Measurements from ENCODE around the gene RNU1-1. TPM values are rescaled to one million over a fixed set of nuclear protein-coding genes. Genes with fewer than 3 reads are reported as not detected.

RNU1-1 gene
- total and polyA plus RNA-seq, 2 of the 8 experiments (the other 6 are each of a cell fraction or from before 2014, with no cell fraction given) = 145 to 1,303 TPM

DNA sequence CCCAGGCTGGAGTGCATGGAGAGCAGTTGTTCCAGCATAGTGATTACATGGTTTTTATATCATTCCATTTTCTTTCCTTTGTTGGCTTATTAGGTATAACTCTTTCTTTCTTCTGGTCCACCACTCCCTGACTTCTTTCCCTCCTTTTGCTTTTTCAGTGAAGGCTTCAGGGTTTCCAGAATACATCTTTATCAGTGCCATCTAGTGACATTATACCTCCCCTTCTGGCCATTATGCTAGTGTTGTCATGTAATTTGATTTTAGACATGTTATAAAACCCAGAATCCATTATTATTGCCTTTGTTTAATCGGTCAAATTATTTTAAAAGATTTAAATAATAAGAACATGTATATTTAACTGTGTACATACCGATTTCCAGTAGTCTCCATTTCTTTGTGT, 10.6 kb downstream of the RNU1-1 start:
- no peak for FAIRE-seq
- POLR2A ChIA-PET (ENCODE audit: partially characterized antibody) = no interaction called here

More for the DNA sequence above, 10.6 kb downstream of the RNU1-1 start:
- H3K9me3 ChIP-seq (ENCODE audit: insufficient read depth in 2 of 2, low read depth in 1 of 2, low read length in 1 of 2) = peaks cover 4 to 6% of the 10 kb centered on the region in 2 experiments; a peak in 1 of 4 replicates
- no peak overlapping the region for H3K56ac ChIP-seq (replicated peaks; ENCODE audit: insufficient read length, low read depth, low read length)
- peaks cover 4% of the 10 kb centered on the region; the same call in 1 of the 2 replicates for H3K23me2 ChIP-seq (ENCODE audit: low read depth, low read length)
- H3K4me3 ChIP-seq (ENCODE audit: extremely low read depth in 1 of 4, insufficient read depth in 2 of 4, low read depth in 3 of 4, low read length in 4 of 4) = no peak overlapping the region
- no peak overlapping the region for H2BK120ac ChIP-seq (replicated peaks; ENCODE audit: low read depth, low read length)
- no peak overlapping the region for H2AK5ac ChIP-seq (ENCODE audit: low read depth, low read length)
- H4K5ac ChIP-seq (ENCODE audit: insufficient read length, low read depth, low read length) = no peak overlapping the region
- H2AFZ ChIP-seq (ENCODE audit: low read length) = no peak overlapping the region
- no peak overlapping the region for H3K4me2 ChIP-seq (ENCODE audit: insufficient read depth in 1 of 2, low read depth in 2 of 2, low read length in 2 of 2)
- H3K4ac ChIP-seq (replicated peaks; ENCODE audit: insufficient read length, low read depth, low read length) = no peak overlapping the region
- H2BK5ac ChIP-seq (ENCODE audit: low read depth, low read length) = no peak overlapping the region
- no peak overlapping the region for H3K9ac ChIP-seq (replicated peaks in 1 of 4; ENCODE audit: extremely low read depth in 1 of 4, low read depth in 3 of 4, low read length in 3 of 4)
- no peak overlapping the region for H3K27ac ChIP-seq (ENCODE audit: low read depth, low read length)
- TF ChIP-seq HDAC2 (IDR thresholded peaks at IDR 0.05; ENCODE audit: borderline replicate concordance in 1 of 2, low read depth in 2 of 2, low read length in 2 of 2) (no peak), EGR1 (IDR thresholded peaks at IDR 0.05; ENCODE audit: borderline replicate concordance, low read depth, low read length) (no peak), JUND (IDR thresholded peaks at IDR 0.05; ENCODE audit: low read length) (no peak), SIN3A (conservative IDR thresholded peaks at IDR 0.05 in 1 of 2, IDR thresholded peaks at IDR 0.05 in 1 of 2; ENCODE audit: low read depth in 1 of 2, low read length in 2 of 2) (no peak), EP300 (IDR thresholded peaks at IDR 0.05; ENCODE audit: borderline replicate concordance in 1 of 2, low read depth in 2 of 2, low read length in 2 of 2) (no peak), TAF7 (optimal IDR thresholded peaks at IDR 0.05; ENCODE audit: borderline replicate concordance, low read depth, low read length) (no peak)
- no peak overlapping the region for H3K14ac ChIP-seq (ENCODE audit: insufficient read length)
- H3K18ac ChIP-seq (ENCODE audit: extremely low read depth, low read length) = no peak overlapping the region
- H2BK20ac ChIP-seq (ENCODE audit: low read length) = no peak overlapping the region
- no peaks in the 10 kb centered on the region for H3K27me3 ChIP-seq (replicated peaks in 1 of 4; ENCODE audit: control insufficient read depth in 3 of 4, extremely low read depth in 1 of 4, insufficient read depth in 3 of 4, low read length in 3 of 4)
- no peak overlapping the region for H2BK15ac ChIP-seq (ENCODE audit: low read length)
- no peaks in the 10 kb centered on the region for H4K20me1 ChIP-seq (replicated peaks in 1 of 2; ENCODE audit: control insufficient read depth in 1 of 2, insufficient read depth in 2 of 2, low read length in 2 of 2)
- H4K8ac ChIP-seq (ENCODE audit: extremely low read depth, insufficient read depth, low read length) = no peak overlapping the region
- CTCF ChIA-PET (ENCODE audit: partially characterized antibody) = no interaction called here
- 74% methylated on average over 2 of the region's 2 CpGs; no CpG with 5 or more reads in 1 of the 2 experiments for WGBS, 2 experiments (ENCODE audit: extremely low coverage in 1 of 2, insufficient coverage in 1 of 2, insufficient read length in 1 of 2, insufficient replicate concordance in 2 of 2, low coverage in 1 of 2, low lambda C conversion rate in 2 of 2, missing lambda C conversion rate in 1 of 2)
- H2BK12ac ChIP-seq (ENCODE audit: low read depth, low read length) = no peak overlapping the region
- H3K23ac ChIP-seq (ENCODE audit: insufficient read length) = no peak overlapping the region
- no peak for DNase-seq (ENCODE audit: low read depth in 1 of 2, low spot score in 2 of 2)
- no peaks in the 10 kb centered on the region for H3K36me3 ChIP-seq (ENCODE audit: control insufficient read depth in 2 of 4, insufficient read depth in 4 of 4, low read length in 3 of 4)
- H3K79me2 ChIP-seq (ENCODE audit: control insufficient read depth in 1 of 2, insufficient read depth in 2 of 2, low read length in 2 of 2) = no peaks in the 10 kb centered on the region
- H3K79me1 ChIP-seq (ENCODE audit: low read depth, low read length) = no peaks in the 10 kb centered on the region
- no peak overlapping the region for H4K91ac ChIP-seq (replicated peaks; ENCODE audit: insufficient read length, low read length)
- 0 out of 7 replicates have a peak, but pooled peaks cover 0 to under 1% (median 0%) of the 10 kb centered on the region in 4 experiments for H3K4me1 ChIP-seq (replicated peaks in 1 of 4; ENCODE audit: control insufficient read depth in 3 of 4, insufficient read depth in 4 of 4, low read length in 3 of 4)

Data from H1 (cell line).